Measurements from ENCODE around the gene MOK. TPM values are rescaled to one million over a fixed set of nuclear protein-coding genes. Genes with fewer than 3 reads are reported as not detected.

The MOK gene
- total RNA-seq, 1 donor from 2014 or later, result 15.8 TPM

GRCh38 chr14:102221026-102221425 lies 83.9 kb downstream of the MOK start:
- TF ChIP-seq CTCF (IDR thresholded peaks at IDR 0.05), result no peak
- intact Hi-C loops (cut with DNase I), result no loop called here

GRCh38 chr14:102220031-102220430 lies 84.9 kb downstream of the MOK start:
- no peaks in the 10 kb centered on the region for H3K9me3 ChIP-seq
- no peak overlapping the region for H3K27ac ChIP-seq
- intact Hi-C loops (cut with DNase I), result no loop called here
- no peaks in the 10 kb centered on the region for H3K27me3 ChIP-seq (ENCODE audit: low read depth)
- no peak for DNase-seq
- TF ChIP-seq CTCF (IDR thresholded peaks at IDR 0.05), result no peak
- no peak overlapping the region for H3K4me3 ChIP-seq
- H3K4me1 ChIP-seq, result peaks cover 10% of the 10 kb centered on the region
- ATAC-seq, result no peak
- peaks cover 33% of the 10 kb centered on the region for H3K36me3 ChIP-seq

More at GRCh38 chr14:102221026-102221425, 83.9 kb downstream of the MOK start:
- Histone ChIP-seq H3K27me3 (ENCODE audit: low read depth) (no peaks in the 10 kb centered on the region), H3K4me1 (no peaks in the 10 kb centered on the region), H3K27ac (no peak overlapping the region), H3K36me3 (peaks cover 33% of the 10 kb centered on the region), H3K9me3 (no peaks in the 10 kb centered on the region), H3K4me3 (no peak overlapping the region)
- ATAC-seq (no peak), DNase-seq (no peak)

- Histone ChIP-seq H3K4me3 (no peak overlapping the region), H3K27ac (no peak overlapping the region), H3K36me3 (peaks cover 30% of the 10 kb centered on the region), H3K27me3 (ENCODE audit: low read depth) (no peaks in the 10 kb centered on the region), H3K4me1 (peaks cover 10% of the 10 kb centered on the region), H3K9me3 (no peaks in the 10 kb centered on the region)
- ATAC-seq (no peak), DNase-seq (no peak)
- no peak for TF ChIP-seq CTCF (IDR thresholded peaks at IDR 0.05)
- intact Hi-C loops (cut with DNase I), result no loop called here
Observed at GRCh38 chr14:102219316-102219715, 85.6 kb downstream of the MOK start.

GRCh38 chr14:102218688-102219087 lies 86.3 kb downstream of the MOK start:
- no peaks in the 10 kb centered on the region for H3K9me3 ChIP-seq
- ATAC-seq (no peak), DNase-seq (no peak)

GRCh38 chr14:102217987-102218421 lies 87.0 kb downstream of the MOK start:
- Histone ChIP-seq H3K36me3 (peaks cover 34% of the 10 kb centered on the region), H3K9me3 (no peaks in the 10 kb centered on the region), H3K27ac (no peak overlapping the region), H3K4me3 (no peak overlapping the region), H3K27me3 (ENCODE audit: low read depth) (no peaks in the 10 kb centered on the region), H3K4me1 (peaks cover 10% of the 10 kb centered on the region)
- DNase-seq (no peak), ATAC-seq (no peak)
- TF ChIP-seq CTCF (IDR thresholded peaks at IDR 0.05), result no peak
- intact Hi-C loops (cut with DNase I), result no loop called here

More at GRCh38 chr14:102218688-102219087, 86.3 kb downstream of the MOK start:
- Histone ChIP-seq H3K27ac (no peak overlapping the region), H3K4me1 (peaks cover 10% of the 10 kb centered on the region), H3K4me3 (no peak overlapping the region), H3K36me3 (peaks cover 29% of the 10 kb centered on the region), H3K27me3 (ENCODE audit: low read depth) (no peaks in the 10 kb centered on the region)
- no peak for TF ChIP-seq CTCF (IDR thresholded peaks at IDR 0.05)
- intact Hi-C loops (cut with DNase I), result no loop called here

- Histone ChIP-seq H3K27ac (no peak overlapping the region), H3K36me3 (peaks cover 35% of the 10 kb centered on the region), H3K4me1 (peaks cover 10% of the 10 kb centered on the region), H3K27me3 (ENCODE audit: low read depth) (no peaks in the 10 kb centered on the region), H3K9me3 (no peaks in the 10 kb centered on the region), H3K4me3 (no peak overlapping the region)
- DNase-seq, result no peak
- intact Hi-C loops (cut with DNase I), result no loop called here
- TF ChIP-seq CTCF (IDR thresholded peaks at IDR 0.05), result no peak
- no peak for ATAC-seq
Observed at GRCh38 chr14:102217399-102217798, 87.6 kb downstream of the MOK start.
